HepG2 (cell line): Measurements from ENCODE around the gene SEC31B. TPM values are rescaled to one million over a fixed set of nuclear protein-coding genes. Genes with fewer than 3 reads are reported as not detected.

Experiments used
- BRD4 ChIP-seq: sonication (generic); formaldehyde crosslinking; IDR thresholded peaks from 2 replicates; pipeline ENCODE4 v1.4.0; 2020; ENCODE audit warnings: missing genetic modification reagents
- DDIT3 ChIP-seq: sonication (generic); formaldehyde crosslinking; IDR thresholded peaks from 2 replicates; pipeline ENCODE4 v1.4.0; 2020; ENCODE audit warnings: mild to moderate bottlenecking, missing genetic modification reagents
- HOXA7 ChIP-seq: sonication (generic); formaldehyde crosslinking; IDR thresholded peaks from 2 replicates; pipeline ENCODE4 v1.8.1; 2022; ENCODE audit warnings: mild to moderate bottlenecking, missing genetic modification reagents, moderate library complexity
- JUN ChIP-seq: sonication (generic); formaldehyde crosslinking; IDR thresholded peaks from 2 replicates; pipeline ENCODE4 v1.4.0; 2020; ENCODE audit warnings: mild to moderate bottlenecking, missing genetic modification reagents
- MYPOP ChIP-seq: sonication (generic); formaldehyde crosslinking; IDR thresholded peaks from 2 replicates; pipeline ENCODE4 v1.8.1; 2023; ENCODE audit warnings: mild to moderate bottlenecking, moderate library complexity, missing genetic modification reagents
- NFRKB ChIP-seq: fragments of 450-650 bp; IDR thresholded peaks from 2 replicates; pipeline ENCODE4 v1.6.1; 2017
- RAD51 ChIP-seq: fragments of 450-650 bp; IDR thresholded peaks from 2 replicates; pipeline ENCODE4 v1.6.1; 2016; ENCODE audit warnings: borderline replicate concordance
- SMAD3 ChIP-seq: sonication (generic); formaldehyde crosslinking; IDR thresholded peaks from 2 replicates; pipeline ENCODE4 v1.4.0; 2020; ENCODE audit warnings: missing genetic modification reagents
- SNAPC2 ChIP-seq: sonication (generic); formaldehyde crosslinking; IDR thresholded peaks from 2 replicates; pipeline ENCODE4 v1.8.1; 2022; ENCODE audit warnings: mild to moderate bottlenecking, missing genetic modification reagents
- SSRP1 ChIP-seq: IDR thresholded peaks from 2 replicates; pipeline ENCODE4 v1.6.1; 2016; ENCODE audit warnings: control low read depth
- U2AF1 ChIP-seq: fragments of 200-400 bp; formaldehyde crosslinking; optimal IDR thresholded peaks from 2 replicates; pipeline ENCODE3; 2017; ENCODE audit warnings: mild to moderate bottlenecking, low read depth, low read length
- ZBTB14 ChIP-seq: sonication (generic); formaldehyde crosslinking; IDR thresholded peaks from 2 replicates; pipeline ENCODE4 v1.4.0; 2020; ENCODE audit warnings: missing genetic modification reagents
- ZFP37 ChIP-seq: sonication (generic); formaldehyde crosslinking; IDR thresholded peaks from 2 replicates; pipeline ENCODE4 v1.4.0; 2020; ENCODE audit warnings: missing genetic modification reagents, borderline replicate concordance
- ZFP62 ChIP-seq: sonication (generic); formaldehyde crosslinking; IDR thresholded peaks from 2 replicates; pipeline ENCODE4 v1.4.0; 2020; ENCODE audit warnings: missing genetic modification reagents
- ZNF280B ChIP-seq: sonication (generic); formaldehyde crosslinking; IDR thresholded peaks from 2 replicates; pipeline ENCODE4 v1.5.0; 2020; ENCODE audit warnings: missing genetic modification reagents, mild to moderate bottlenecking, borderline replicate concordance
- ZNF280D ChIP-seq: sonication (generic); formaldehyde crosslinking; IDR thresholded peaks from 2 replicates; pipeline ENCODE4 v1.5.1; 2020; ENCODE audit warnings: mild to moderate bottlenecking, missing genetic modification reagents
- ZNF33B ChIP-seq: sonication (generic); formaldehyde crosslinking; IDR thresholded peaks from 2 replicates; pipeline ENCODE4 v1.5.1; 2020; ENCODE audit warnings: mild to moderate bottlenecking, missing genetic modification reagents
- ZNF564 ChIP-seq: sonication (generic); formaldehyde crosslinking; IDR thresholded peaks from 2 replicates; pipeline ENCODE4 v1.8.1; 2023; ENCODE audit warnings: mild to moderate bottlenecking, missing genetic modification reagents
- ZNF781 ChIP-seq: sonication (generic); formaldehyde crosslinking; IDR thresholded peaks from 2 replicates; pipeline ENCODE4 v1.5.1; 2020; ENCODE audit warnings: borderline replicate concordance, mild to moderate bottlenecking, missing genetic modification reagents; ENCODE audit errors: not compliant biosample characterization
- polyA plus RNA-seq, 8 experiments: library from polyadenylated mRNA; depleted of rRNA in 3 of 8; stranded (reverse) in 7 of 8; unstranded in 1 of 8; fragments of >200 nt; fragmentation: Illumina TruSeq in 4 of 8; extraction: Trizol in 4 of 8; gene quantifications; 2 replicates each; pipeline versions ENCODE4 v1.2.1 to v1.2.3, GENCODE V29; 2011 to 2016; ENCODE audit warnings: low read depth in 4 of 8, missing spikeins in 1 of 8, mixed read lengths in 1 of 8; ENCODE audit not compliant: insufficient read depth in 1 of 8
- total RNA-seq, 5 experiments: library from RNA; depleted of rRNA; stranded (reverse); fragments of >200 nt; fragmentation: Illumina TruSeq; extraction: Trizol; gene quantifications; 2 replicates each; pipeline ENCODE4 v1.2.3, GENCODE V29; 2016; ENCODE audit warnings: low read depth in 1 of 5
- TF ChIP-seq, protein P1 (sequence below): sonication (generic); formaldehyde crosslinking; IDR thresholded peaks from 2 replicates; pipeline ENCODE4 v1.9.0; 2022; ENCODE audit warnings: missing genetic modification reagents, mild to moderate bottlenecking, borderline replicate concordance

SEC31B gene
- total and polyA plus RNA-seq, 2 of the 13 experiments (the other 11 are each of a cell fraction or from before 2014, with no cell fraction given) = 2.0 to 8.3 TPM

- TF ChIP-seq MYPOP (CRISPR knock-in tag) (peak; percentile 35; the same call in 1 of the 2 replicates), BRD4 (CRISPR knock-in tag) (0 out of 2 replicates have a peak, but pooled peaks have one; percentile 27), ZFP37 (no peak), HOXA7 (CRISPR knock-in tag) (no peak), SMAD3 (CRISPR knock-in tag) (0 out of 2 replicates have a peak, but pooled peaks have one; percentile 35), SNAPC2 (CRISPR knock-in tag) (peak; percentile 91; the same call in 1 of the 2 replicates), NFRKB (no peak), ZBTB14 (no peak), DDIT3 (CRISPR knock-in tag) (no peak), ZNF564 (CRISPR knock-in tag) (no peak), ZNF280D (CRISPR knock-in tag) (peak; percentile 65), ZNF33B (CRISPR knock-in tag) (0 out of 2 replicates have a peak, but pooled peaks have one; percentile 63), U2AF1 (peak; percentile 21), ZFP62 (no peak), ZNF781 (peak; percentile 77), ZNF280B (peak; percentile 92), RAD51 (no peak), JUN (CRISPR knock-in tag) (no peak), SSRP1 (CRISPR knock-in tag) (no peak)
- TF ChIP-seq, protein P1, sequence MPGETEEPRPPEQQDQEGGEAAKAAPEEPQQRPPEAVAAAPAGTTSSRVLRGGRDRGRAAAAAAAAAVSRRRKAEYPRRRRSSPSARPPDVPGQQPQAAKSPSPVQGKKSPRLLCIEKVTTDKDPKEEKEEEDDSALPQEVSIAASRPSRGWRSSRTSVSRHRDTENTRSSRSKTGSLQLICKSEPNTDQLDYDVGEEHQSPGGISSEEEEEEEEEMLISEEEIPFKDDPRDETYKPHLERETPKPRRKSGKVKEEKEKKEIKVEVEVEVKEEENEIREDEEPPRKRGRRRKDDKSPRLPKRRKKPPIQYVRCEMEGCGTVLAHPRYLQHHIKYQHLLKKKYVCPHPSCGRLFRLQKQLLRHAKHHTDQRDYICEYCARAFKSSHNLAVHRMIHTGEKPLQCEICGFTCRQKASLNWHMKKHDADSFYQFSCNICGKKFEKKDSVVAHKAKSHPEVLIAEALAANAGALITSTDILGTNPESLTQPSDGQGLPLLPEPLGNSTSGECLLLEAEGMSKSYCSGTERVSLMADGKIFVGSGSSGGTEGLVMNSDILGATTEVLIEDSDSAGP (CRISPR knock-in tag) = peak; percentile 55; the same call in 1 of the 2 replicates
Measured at GRCh38 chr10:100529475-100530298, 10.0 kb upstream of the SEC31B start, which contains the start of gene NDUFB8 (continued).
